CD1c-positive myeloid dendritic cell (primary cell): ENCODE data around the gene DOK7.

Experiments used
- DNase-seq: peaks from one replicate; pipeline ENCODE4 v3.0.0-alpha.2; 2016; ENCODE audit errors: extremely low spot score

The DOK7 gene

DNA sequence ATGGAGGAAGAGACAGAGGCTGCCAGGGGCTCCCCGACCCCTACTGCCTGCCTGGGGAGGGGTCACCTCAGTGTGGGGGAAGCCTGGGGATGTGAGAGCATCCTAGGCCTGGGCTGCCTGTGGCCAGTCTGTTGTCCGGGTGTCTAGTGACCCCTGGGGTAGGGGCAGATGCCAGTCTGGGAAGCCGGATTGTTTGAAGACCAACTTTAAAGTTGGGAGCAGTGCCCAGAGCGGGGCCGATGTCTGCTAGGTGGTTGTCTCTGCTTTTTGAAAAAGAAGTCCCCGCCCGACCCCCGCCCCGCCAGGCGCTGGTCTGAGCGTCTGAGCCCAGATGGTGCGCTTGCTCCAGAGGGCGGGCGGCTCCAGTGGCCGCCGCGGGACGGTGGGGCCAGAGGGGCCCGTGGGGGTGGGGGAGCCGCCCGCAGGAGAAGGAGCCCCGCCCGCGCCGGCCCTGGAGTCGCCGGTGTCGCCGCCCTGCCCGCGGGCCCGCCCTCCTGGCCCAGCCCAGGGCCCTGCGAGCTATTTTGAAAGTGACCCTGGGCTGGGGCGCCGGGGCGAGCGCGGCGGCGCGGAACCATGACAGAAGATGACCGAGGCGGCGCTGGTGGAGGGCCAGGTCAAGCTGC is at the start of gene DOK7:
Gene DOK7 (plus strand): TSS at position 517 of the 626 bp plus-strand sequence. CDS start 70 bp downstream, at position 587.
- DNase-seq: peak; percentile 28

DNA sequence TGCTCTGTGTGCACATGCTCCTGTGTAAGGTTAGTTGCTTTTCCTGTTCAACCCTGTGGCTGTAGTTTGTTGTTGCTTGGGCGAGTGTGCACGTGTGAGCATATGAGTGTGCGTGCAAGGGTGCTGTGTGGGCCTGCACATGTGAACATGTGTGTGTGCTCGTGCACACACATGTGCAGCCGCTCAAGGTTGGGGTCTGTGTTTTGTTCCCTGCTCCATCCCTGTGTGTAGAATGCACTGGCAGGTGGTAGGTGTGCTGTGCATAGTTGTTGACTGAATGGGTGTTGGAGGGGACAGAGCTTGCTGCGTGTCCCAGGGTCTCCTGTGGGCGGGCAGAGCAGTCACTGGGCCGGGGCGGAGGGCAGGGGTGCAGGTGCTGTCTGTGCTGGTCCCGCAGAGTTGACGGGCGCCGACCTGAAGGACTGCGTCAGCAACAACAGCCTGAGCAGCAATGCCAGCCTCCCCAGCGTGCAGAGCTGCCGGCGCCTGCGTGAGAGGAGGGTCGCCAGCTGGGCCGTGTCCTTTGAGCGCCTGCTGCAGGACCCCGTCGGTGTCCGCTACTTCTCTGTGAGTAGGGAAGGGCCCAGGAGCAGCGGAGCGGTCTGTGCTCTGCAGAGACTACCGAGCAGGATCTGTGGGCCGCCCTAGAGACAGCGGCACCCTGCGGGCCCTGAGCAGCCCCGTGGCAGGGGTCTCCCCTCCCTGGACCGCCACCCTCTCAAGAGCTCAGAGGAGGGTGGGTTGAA is 49.3 kb upstream of the DOK7 start:
- DNase-seq: no peak

GRCh38 chr4:3414421-3415279 is 48.5 kb upstream of the DOK7 start:
- peak; percentile 79 for DNase-seq

- no peak for DNase-seq
Observed at GRCh38 chr4:3415471-3416141, 47.5 kb upstream of the DOK7 start.

DNA sequence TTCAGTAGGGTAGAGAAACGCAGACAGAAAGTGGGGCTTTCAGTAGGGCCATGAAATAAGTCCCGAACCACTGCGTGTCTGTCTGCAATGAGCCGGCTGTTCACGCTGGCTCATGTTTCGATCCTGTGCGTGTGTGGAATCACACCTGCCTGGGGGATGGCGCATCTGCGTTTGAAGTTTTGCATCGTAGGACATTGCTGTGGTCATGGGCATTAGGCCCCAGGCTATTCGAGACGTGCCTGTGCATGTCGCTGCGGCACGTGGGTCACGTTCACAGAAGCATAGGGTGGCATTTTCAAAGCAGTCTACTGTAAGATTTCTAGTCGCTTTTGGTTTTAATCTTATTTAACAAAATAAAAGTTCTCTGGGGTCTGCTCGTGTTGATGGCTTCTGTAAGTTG is 46.8 kb upstream of the DOK7 start:
- no peak for DNase-seq

DNA sequence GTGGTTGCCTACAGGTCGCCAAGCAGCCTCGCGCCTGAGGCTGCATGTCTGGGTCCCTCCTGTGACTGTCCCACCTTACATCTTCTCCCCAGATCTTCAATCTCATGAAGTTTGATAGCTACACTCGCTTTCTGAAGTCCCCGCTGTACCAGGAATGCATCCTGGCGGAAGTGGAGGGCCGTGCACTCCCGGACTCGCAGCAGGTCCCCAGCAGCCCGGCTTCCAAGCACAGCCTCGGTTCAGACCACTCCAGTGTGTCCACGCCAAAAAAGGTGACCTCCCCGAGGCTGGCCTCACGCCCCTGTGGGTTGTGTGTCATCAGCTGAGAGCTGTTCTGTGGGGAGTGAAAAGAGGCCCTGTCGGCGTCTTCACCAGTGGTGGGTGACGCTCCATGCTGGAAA is 46.3 kb upstream of the DOK7 start:
- no peak for DNase-seq

- DNase-seq: no peak
Observed at GRCh38 chr4:3417448-3417847, 45.7 kb upstream of the DOK7 start.

DNA sequence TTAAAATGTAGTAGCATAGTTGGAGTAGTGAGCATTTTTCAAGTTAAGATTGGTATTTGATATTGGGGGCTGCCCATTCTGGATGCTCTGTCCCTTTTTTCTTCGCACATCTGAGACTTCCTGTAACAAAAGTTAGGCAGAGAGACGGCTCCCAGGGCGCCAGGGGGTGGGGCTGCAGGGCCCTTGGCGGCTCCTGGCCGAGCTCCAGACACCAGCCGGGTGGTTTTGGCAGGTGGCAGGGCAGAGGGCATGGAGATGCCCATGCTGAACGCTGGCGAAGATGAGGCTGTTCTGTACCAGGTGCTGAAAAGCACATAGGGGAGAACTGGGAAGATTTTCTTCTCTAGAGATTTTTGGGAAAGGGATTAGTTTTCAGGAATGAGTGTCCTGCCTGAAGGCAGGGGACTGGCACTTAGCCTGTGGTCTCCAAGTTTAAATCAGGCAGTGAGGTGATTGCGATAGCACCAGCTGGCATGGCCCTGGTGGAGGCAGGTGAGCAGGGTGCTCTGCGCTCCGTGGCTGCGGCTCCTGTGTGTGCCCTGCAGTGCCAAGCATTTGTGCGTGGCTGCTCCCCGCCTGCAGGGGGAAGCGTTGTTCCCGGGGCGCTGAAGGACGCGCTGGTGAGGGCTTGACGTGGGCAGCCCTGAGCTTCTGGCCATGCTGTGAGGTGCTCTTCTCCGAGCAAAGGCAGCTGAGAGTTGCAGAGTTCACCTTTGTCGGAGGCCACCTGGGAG is 44.9 kb upstream of the DOK7 start:
- no peak for DNase-seq

DNA sequence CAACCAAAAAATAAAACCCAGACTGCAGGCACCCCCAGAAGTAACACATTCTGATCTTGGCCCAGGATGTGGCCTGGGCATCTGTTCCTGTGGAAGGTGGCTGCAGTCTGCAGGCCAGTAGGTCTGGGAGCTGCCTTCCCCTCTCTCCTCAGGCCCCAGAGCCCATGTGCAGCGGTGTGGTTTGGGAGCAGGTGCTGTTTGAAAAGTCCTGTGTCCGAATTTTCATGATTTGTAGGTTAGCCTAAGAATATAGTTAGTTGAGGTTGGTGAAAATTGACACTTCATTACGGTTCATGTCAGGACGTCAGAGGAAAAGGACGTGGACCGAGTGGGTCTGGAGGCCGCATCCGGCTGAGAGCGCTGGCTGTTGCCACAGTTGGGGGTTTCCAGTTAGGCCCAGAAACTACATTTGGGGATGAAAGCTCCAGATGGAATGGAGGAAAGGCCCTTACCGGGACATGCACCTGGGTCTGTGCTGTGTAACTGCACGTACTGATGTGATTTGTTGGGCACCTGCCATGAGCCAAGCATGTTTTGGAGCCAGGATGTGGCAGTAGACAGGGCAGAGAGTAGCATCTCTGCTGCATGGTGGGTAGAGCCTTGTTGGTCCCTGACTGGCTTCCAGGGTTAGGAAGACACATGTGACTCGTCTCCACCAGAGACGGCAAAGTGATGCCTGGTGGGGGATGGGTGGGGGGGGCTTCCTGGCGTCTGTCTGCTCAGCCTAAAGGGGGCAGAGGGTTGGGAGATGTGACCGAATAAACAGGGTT is 43.1 kb upstream of the DOK7 start:
- no peak for DNase-seq

DNA sequence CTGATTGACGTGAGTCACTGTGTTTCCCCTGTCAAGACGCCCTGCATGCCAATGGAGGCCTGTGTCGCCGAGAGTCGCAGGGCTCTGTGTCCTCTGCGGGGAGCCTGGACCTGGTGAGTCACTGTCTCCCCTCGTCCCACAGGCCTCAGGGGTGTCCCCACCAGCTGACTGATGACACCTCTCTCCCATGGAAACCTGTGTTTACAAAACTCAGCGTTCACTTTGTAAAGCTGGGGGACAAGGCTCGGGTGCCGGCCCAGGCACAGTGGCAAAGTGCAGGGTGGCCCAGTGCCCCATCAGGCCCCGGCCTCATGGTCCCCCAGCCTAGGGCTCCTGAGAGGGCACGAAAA is 42.5 kb upstream of the DOK7 start:
- no peak for DNase-seq

DNA sequence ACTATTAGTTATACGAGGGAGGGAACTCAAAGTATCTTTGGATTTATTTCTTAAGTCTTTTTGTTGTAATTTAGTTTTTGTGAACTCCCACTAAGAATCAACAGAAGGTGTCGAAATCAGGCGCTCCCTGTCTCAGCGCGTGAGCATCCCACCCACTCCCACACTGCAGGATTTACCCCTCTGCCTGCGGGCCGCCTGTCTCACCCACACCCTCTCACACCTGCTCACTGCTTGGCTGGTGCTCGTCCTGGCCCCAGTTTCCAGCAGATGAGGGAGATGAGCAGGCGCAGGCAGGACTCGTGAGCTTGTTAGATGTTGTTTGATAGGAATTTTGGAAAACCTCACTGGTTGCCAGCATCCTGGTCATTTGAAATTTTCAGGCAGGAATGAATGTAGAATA is 42.1 kb upstream of the DOK7 start:
- no peak for DNase-seq

GRCh38 chr4:3421470-3421869 is 41.6 kb upstream of the DOK7 start:
- DNase-seq: no peak

DNA sequence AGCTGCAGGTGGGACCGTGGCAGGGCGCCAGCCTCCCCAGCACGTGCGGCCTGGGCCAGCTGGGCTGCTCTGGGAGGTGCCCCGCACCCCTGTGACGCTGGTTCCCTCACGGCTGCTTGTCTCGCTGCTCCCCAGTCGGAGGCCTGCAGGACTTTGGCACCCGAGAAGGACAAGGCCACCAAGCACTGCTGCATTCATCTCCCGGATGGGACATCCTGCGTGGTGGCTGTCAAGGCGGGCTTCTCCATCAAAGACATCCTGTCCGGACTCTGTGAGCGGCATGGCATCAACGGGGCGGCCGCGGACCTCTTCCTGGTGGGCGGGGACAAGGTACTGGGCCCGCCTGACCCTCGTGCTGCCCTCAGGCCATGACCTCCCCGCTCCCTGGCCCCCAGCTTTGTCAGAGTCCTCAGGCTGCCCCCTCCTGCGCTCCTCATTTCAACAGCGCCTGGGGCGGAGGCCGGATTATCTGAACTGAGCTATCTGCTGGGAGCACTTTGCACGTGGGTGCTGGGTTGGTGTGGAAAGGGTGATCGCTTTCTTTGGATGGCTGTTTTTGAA is 40.8 kb upstream of the DOK7 start:
- no peak for DNase-seq

- no peak for DNase-seq
Observed at GRCh38 chr4:3422808-3423297, 40.3 kb upstream of the DOK7 start.

- no peak for DNase-seq
Observed at GRCh38 chr4:3423406-3423805, 39.7 kb upstream of the DOK7 start.

DNA sequence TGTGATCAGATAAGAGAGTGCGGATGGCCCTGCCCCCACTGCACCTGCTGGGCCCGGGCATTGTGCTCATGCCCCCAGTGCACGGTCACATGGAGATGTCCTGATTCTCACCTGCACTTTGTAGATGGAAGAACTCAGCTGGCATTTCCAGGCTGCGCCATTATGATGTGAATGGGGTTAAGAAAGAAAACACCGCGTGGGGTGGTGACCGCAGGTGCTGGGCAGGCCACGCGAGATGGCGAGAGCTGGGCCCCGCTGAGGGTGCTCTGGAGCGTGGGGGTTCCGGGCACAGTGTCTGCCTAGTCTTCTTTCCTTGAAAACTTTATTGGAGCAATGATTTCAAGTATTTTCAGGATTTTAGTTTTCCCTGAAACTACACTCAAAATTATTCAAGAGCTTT is 39.2 kb upstream of the DOK7 start:
- no peak for DNase-seq

- DNase-seq: no peak
Observed at GRCh38 chr4:3424522-3425095, 38.5 kb upstream of the DOK7 start.

DNA sequence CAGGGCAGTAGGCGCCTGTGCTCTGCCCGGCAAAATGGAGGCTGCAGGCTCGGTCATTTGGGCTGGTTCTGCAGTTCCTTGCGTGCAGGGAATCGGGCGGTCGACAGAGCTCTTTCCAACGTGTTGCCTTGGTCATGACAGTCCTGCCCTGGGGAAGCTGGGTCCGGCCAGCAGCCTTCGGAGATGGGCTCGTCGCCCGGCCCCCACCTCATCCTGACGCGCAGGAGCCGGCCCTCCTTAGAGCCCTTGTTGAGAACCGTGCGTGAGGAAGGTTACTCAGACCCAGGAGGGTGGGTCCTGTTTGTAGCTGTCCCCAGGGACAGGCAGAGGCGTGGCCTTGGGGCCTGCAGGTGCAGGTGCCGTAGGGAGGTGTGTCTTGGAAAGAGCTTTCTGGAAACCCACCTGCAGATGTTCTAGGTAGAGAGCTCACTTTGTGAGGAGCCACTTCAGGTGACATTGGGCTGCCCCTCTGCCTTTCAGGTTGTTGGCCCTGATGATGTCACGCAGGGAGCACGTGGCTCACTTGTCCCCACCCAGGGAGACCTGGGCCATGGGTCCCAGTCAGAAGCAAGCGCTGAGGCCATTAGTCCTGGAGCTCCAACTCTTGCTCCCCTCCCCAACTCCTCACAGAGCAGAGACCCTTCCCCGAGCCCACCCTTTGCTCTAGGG is 36.5 kb upstream of the DOK7 start:
- no peak for DNase-seq

DNA sequence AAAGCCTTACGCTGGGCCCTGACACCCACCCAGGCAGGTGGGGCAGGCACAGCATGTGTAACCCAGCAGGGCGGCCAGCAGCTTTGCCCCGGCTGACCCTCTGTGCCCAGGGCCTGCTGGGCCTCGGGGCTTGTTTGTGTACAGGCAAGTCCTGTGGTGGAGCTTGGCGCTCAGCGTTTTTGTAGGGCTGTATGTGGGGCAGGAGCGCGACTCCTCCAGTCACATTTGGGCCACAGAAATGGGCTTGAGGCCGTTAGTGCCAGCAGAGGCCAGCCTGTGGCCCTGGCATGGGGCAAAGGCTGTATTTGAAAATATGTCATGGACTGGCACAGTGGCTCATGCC is 36.0 kb upstream of the DOK7 start:
- DNase-seq: no peak
